NCI-H187 treated with DMSO at 0.1 percent for 48 hours (cell line): Measurements from ENCODE around the gene TNRC18.
A peak's percentile ranks its signal among the peaks of the same experiment; 100 is the strongest.
"Not testable (repeated sequence)": the region's sequence is repeated elsewhere in the genome, so short reads cannot be mapped to it uniquely, and the experiment has no call there.

Experiments used
- DNase-seq: peaks from one replicate; lab custom pipeline; 2025; lab: John Stamatoyannopoulos, UW

Gene TNRC18

DNA sequence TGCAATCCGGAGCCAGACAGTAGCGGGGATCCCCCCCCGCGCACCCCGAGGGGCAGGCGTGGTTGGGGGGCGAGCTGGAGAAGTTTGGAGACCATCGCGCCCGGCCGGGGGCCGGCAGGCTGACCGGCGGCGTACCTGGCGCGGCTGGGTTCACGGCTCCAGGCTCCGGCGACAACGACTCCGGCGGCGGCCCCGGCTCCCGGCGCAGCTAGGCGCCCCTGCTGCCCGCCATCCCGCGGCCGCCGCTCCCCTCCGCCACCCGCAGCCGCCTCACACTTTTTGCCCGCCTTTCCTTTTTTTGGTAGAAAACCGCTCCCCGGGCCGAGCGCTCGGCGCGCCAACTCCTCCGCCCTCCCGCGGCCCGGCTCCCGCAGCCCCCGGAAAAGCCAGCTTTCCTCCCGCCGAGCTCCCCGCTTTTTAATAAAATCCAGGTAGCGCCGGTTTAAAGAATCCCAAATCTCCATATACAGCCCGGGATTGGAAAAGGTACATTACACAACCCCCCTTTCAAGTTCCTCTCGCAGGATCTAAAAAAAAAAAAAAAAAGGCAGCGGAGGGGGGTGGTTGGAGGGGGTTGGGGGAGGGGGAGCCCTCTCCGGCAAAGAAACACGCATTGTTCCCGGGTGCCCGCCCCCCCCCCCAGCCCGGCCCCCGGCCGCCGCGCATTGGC, at the start of gene TNRC18:
Gene TNRC18, minus strand, starts transcription at position 529 of the 670 bp plus-strand sequence. CDS start 2,588 bp downstream, outside the sequence.
- no peak for DNase-seq

DNA sequence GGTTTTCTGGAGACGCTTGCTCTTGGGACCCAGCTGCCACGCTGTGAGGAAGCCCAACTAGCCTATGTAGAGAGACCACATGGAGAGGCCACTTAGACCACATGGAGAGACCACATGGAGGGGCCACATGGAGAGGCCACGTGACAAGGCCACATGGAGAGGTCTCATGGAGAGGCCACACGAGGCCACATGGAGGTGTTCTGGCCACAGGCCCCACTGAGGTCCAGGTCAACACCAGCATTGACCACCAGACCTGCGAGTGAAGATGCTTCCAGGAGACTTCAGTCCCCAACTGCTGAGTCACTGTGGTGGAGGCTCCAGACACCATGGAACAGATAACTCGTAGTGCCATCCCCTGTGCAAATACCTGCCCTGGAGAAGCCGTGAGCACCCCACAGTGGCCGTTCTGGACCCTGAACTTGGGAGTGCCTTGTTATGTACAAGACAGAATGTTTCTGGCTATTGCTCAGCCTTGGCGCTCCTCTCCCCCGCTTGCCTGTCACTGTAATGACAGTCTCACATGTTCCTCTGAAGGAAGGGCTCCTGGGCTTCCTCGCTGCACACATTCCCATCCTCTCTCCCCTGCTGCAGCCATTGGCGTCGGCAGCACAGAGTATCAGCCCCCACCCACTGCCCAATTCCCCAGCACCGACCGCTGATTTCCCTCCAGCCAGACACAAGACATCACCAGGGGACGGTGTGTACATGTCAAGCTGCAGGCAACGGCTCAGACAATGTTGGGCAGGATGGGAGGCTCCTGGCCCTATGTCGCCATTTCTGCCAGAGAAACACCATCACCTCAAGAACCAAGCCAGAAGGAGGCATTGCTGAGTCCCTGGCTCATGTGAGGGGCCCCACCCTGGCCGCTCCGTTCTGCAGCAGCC, 49.0 kb upstream of the TNRC18 start:
- peak; percentile 68 for DNase-seq

DNA sequence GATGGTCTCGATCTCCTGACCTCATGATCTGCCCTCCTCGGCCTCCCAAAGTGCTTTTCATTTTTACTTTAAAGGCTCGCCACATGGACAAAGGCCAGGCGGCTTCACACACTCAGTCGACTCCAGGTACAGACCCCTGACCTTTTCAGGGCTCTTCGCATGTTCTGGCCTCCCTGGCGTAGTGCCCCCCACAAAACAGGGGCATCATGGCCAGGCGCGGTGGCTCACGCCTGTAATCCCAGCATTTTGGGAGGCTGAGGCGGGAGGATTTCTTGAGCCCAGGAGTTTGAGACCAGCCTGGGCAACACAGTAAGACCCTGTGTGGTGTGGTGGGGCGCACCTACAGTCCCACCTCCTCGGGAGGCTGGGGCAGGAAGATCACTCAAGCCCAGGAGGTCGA, 48.0 kb upstream of the TNRC18 start:
- DNase-seq, result not testable (repeated sequence)

DNA sequence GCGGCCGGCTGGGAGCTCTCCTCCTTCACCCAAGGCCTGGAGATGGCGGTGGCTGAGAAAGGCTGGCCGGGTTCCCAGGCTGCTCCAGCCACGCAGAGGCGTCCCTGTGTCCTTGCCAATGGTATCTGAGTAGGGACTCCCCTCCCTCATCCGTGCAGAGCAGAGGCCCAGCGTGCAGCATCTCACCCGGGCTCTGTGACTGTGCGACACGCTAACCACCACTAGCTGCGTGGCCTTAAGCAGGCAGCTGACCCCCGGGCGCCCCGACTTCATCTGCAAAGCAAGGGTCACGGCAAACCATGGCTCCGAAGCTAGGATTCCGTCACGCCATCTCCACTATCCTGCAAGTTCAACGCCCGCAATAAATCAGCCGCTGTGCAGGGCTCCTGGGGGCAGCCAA, 47.2 kb upstream of the TNRC18 start:
- DNase-seq, result no peak

DNA sequence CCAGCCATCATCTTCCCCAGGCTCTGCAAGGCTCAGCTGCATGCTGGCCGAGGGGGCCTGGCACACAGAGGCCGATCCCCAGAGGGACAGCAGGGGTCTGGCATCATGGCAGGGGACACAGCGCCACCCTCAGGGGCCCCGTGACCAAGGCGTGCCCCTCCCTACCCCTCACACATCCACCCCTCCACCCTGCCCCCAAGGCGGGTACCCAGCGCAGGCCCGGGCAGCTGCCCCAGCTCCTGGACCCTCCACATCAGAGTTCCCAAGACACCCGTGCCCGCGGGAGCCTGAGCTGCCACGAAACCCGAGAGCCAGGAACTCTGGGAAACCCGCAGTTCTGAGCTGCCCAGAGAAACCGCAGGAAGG, 46.5 kb upstream of the TNRC18 start:
- DNase-seq, result no peak

GRCh38 chr7:5469375-5470166, 45.9 kb upstream of the TNRC18 start:
- no peak for DNase-seq

- no peak for DNase-seq
These were observed 44.0 kb upstream of the TNRC18 start for GRCh38 chr7:5467645-5468044.

DNA sequence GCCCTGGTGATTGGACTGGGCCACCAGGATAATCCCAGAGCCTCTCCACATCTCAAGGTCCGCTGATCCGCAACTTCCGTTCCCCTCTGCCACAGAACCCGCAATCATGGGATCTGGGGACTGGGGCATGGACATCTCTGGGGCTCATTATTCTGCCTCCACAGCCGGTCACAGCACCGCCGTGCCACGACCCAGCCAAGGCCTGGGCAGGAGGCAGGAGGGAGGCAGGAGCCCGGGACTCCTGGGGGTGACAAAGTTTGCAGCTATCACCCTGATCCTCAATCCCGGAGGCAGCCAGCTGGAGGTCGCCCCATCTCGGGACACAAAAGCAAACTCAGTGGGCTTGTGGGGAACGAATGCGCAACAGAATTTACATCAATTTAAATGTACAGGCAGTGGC, 42.9 kb upstream of the TNRC18 start:
- no peak for DNase-seq

- no peak for DNase-seq
These were observed 39.4 kb upstream of the TNRC18 start for GRCh38 chr7:5463031-5463430.

GRCh38 chr7:5462216-5462615, 38.6 kb upstream of the TNRC18 start:
- no peak for DNase-seq

DNA sequence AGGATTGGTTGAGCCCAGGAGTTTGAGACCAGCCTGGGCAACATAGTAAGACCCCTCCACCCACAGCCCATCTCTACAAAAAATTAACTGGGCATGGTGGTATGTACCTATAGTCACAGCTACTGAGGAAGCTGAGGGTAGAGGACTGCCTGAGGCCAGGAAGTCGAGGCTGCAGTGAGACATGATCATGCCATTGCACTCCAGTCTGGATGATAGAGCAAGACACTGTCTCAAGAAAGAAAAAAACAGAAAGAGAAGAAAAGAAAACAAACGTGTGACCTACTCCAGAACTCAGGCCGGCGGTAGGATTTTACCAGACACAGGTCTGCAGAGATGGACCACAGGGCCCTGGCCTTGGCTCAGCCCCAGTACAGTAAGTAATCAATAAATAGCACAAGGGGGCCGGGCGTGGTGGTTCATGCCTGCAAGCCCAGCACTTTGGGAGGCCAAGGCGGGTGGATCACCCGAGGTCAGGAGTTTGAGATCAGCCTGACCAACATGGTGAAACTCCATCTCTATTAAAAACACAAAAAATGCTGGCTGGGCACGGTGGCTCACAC, 35.4 kb upstream of the TNRC18 start:
- no peak for DNase-seq

GRCh38 chr7:5457245-5457735, 33.7 kb upstream of the TNRC18 start:
- no peak for DNase-seq

DNA sequence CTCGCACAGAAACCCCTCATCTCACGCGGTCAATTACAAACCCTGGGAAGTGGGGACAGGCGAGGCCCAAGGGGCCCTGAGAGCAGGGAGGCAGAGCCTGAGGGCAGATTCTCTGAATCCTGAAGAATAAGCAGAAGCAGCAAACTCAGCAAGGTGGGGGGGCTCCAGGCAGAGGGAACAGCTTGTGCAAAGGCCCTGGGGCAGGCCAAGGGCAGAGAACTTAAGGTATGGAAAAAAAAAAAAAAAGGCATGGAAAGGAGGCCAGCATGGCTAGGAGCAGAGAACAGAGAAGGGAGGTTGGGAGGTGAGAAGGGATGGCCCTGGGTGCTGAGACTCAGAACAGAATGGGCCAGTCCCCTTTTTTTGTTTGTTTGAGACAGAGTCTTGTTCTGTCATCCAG, 32.8 kb upstream of the TNRC18 start:
- no peak for DNase-seq

DNA sequence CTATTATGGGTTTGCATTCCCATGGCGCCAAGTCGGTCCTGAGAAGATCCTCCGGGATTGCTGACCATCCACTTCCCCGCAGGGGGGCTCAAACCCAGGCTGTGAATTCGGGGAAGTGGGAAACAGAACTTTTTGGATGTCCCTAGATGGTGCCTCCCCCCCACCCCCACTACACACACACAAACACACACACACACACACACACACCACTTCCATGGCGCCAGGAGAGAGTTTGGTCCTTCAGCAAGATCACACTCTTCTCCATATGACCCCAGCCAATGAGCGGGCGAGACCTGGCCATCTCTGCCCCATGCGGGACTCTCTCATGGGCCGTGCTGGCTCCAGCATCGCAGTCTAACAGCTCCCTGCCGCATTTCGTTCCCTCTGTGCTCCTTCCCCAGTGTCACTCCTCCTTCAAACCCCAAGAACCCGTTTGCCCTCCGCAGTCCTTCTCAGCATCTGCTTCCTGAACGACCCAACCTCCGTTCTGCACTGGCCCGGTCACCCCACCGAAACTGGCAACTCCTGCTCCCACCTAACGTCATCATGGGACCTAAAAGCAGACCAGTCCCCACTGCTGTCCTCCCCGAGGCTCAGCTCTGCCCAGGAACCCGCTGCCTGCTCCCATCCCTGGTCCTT, 32.1 kb upstream of the TNRC18 start:
- no peak for DNase-seq

DNA sequence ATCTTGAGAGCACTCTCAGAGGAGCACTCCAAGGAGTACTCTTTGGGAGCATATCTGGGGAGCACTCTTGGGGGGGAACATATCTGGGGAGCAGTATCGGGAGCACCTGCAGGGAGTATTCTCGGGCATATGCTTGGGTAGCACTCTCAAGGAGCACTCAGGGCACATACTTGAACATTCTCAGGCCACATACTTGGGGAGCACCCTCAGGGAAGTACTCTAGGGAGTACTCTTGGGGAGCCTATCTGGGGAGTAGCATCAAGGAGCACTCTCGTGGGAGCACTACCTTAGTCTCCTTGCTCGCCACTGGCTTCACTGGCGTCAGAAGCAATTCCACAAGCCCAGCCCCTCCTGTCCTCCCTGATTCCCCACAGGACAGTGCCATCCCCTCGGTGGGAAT, 31.5 kb upstream of the TNRC18 start:
- DNase-seq, result no peak

DNA sequence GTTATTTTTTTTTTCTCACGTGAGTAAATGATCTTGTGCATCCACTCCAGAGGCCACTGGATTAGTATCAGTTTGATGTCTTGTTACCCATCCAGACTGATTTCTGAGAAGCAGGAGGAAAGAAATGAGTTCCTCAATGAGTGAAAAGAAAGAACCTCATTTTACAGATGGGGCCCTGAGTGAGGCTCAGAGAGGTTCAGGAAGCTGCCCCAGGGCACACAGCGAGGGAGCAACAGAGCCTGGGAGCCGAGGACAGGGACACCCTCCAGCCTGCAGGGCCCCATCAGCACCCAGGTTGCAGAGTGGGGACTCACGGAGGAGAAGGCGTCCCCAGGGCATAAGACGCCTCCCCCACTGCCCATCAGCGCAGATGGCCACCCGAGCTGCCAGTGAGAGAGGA, 30.9 kb upstream of the TNRC18 start:
- DNase-seq, result no peak

- no peak for DNase-seq
These were observed 30.0 kb upstream of the TNRC18 start for GRCh38 chr7:5453566-5454075.

DNA sequence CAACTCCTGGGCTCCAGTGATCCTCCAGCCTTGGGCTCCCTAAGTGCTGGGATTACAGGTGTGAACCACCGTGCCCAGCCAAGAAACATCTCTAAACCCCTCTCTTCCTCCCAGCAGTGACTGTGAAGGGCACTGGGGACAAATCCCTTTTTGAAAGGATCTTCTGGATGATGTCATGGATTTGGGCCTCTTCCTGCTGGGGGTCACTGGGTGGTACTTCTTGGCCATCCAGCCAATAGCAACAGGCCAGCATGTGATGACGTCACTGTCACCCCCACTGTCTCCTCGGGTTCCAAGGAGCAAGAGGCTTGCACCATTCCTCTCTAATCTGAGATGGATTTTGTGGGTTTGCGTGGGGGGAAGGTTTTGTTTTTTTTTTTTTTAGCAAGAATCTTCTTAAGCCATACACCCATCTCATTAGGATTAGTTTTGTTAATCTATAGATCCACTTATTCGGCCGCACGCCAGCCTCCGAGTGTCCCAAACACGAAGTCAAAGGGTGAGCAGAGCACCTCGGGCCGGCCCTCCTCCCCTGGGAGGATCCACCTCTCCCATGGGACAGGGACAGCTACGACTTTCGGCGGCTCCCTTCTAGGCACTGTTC, 29.4 kb upstream of the TNRC18 start:
- DNase-seq, result no peak

- DNase-seq, result no peak
These were observed 28.9 kb upstream of the TNRC18 start for GRCh38 chr7:5452470-5452899.

DNA sequence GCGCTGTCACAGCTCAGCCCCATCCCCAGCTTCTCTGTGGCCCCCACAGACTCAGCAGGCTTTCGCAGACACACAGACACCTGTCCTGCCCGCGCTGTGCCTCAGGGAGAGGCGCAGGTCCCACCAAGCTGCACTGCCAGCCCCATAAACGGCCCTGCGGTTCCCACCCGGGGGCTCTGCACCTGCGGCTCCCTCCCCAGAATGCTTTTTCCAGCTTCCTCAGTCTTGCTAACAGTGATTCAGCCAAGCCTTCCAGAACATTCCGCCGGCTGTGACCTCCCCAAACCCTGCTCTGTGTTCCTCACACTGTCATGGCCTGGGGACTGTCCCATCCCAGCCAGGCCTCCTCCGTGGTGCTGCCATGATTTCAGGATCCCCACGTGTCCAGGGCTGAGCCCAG, 27.8 kb upstream of the TNRC18 start:
- no peak for DNase-seq
